ENCODE results near the gene SLC4A2.

SLC4A2 gene

DNA sequence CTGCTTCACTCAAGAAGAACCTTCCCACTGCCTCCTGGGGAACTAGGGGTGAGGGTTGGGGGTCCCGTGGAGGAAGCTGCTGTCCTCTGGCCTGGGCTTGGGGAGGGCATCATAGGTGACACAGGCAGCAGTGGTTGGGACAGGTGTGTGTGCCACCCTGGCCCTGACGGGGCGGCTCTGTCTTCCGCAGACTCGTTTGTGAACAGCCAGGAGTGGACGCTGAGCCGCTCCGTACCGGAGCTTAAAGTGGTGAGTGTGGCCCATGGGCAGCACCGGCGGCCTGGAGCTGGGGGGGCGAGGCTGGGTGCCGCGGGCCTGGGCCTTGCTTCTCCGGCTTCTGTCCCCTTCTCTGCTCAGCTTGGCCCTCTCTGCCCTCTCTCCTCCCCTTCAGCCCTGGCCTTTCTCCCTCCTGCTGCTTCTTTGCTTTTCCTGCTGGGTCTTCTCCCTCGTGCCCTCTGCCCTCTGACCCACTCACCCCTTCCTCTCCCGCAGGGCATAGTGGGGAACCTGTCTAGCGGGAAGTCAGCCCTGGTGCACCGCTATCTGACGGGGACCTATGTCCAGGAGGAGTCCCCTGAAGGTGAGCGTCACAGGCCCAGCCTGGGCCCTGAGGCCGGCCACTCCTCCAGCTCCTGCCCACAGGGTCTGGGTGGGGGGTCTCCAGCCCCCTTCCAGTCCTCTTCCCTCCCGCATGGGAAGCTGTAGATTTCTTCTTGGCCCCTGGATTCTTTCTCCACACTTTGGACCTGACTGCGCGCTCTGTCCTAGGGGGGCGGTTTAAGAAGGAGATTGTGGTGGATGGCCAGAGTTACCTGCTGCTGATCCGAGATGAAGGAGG, 57.4 kb downstream of the SLC4A2 start:
- no peak for DNase-seq (ENCODE audit: low spot score)

DNA sequence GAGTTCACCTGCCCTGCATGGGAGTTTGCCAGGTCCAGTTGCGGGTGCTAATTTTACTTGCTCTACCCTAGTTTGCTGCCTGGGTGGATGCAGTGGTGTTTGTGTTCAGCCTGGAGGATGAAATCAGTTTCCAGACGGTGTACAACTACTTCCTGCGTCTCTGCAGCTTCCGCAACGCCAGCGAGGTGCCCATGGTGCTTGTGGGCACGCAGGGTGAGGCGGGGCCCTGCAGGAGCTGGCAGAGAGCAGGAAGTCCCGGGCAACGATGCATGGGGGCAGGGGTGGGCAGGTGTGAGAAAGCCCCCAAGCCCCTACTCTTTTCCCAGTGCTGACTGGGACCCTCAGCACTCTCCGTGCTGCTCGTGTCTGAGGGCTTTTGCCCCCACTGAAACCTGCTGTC, 58.2 kb downstream of the SLC4A2 start:
- peak; percentile 53 for DNase-seq (ENCODE audit: low spot score)

GRCh38 chr7:151118108-151119054, 59.0 kb downstream of the SLC4A2 start:
- no peak for DNase-seq (ENCODE audit: low spot score)

- DNase-seq (ENCODE audit: low spot score) = no peak
These were observed 59.6 kb downstream of the SLC4A2 start for GRCh38 chr7:151119055-151119415.

DNA sequence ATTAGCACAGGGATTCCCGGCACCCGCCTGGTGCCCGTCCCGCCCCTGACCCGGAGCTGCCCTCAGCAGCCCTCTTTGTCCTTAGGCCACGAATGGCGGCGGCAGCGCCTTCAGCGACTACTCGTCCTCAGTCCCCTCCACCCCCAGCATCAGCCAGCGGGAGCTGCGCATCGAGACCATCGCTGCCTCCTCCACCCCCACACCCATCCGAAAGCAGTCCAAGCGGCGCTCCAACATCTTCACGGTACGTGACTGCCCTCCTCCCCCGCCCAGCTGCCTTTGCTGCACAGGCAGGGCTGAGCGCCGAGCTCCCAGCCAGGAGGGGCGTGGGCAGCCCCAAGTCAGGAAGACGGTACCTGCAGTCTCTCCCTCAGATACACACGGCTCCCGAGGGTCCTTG, 60.5 kb downstream of the SLC4A2 start:
- no peak for DNase-seq (ENCODE audit: low spot score)

GRCh38 chr7:151120896-151121295, 61.5 kb downstream of the SLC4A2 start:
- DNase-seq (ENCODE audit: low spot score) = no peak

- DNase-seq (ENCODE audit: low spot score) = no peak
These were observed 62.2 kb downstream of the SLC4A2 start for GRCh38 chr7:151121380-151122170.

DNA sequence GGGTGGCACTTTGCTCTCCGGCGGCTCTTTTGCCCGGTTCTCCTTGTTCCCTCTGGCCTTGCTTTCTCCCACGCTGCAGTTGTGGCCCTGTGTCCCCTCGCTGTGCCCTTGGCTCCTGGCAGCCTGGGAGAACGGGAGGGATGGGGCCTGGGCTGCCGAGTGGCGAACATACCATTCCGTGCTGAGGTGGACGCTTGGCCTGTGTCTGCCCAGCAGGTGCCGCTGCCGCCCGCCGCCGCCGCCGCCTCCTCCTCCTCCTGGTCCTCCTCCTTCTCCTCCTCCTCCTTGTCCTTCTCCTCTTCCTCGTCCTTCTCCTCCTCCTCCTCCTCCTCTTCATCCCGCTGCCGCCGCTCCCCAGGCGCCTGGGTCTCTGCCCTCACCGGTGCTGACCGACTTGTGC, 62.9 kb downstream of the SLC4A2 start:
- no peak for DNase-seq (ENCODE audit: low spot score)

GRCh38 chr7:151122796-151123157, 63.4 kb downstream of the SLC4A2 start:
- DNase-seq (ENCODE audit: low spot score) = no peak

DNA sequence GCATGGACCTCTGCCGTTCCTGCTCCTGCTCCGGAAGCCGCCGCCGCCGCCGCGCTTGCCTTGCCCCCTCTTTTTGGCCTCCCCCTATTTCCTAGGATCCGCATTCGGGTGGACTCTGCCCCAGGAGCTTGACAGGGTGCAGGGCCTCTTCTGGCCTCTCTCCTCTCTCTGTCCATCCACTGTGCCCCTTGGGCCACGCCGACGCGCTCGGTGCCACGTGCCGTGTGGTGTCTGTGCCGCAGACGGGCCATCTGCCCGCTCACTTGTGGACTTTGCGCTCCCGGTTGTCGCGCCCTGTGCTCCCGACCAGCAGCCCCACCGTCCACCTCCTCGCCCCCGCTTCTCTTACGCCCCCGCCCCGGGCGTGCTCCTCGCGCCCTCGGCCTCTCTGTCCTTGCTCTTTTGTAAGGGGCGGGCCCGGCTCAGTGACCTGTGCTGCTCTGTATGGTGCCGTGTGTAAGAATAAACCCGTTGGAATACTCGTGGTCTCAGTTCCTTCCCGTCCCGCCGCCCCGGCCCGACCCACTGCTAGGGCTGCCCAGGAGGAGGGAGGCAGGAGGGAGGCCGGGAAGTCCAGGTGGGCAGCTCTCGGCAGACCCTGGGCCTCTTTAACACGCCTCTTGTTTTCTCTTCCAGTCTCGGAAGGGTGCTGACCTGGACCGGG, 63.9 kb downstream of the SLC4A2 start:
- DNase-seq (ENCODE audit: low spot score) = no peak

DNA sequence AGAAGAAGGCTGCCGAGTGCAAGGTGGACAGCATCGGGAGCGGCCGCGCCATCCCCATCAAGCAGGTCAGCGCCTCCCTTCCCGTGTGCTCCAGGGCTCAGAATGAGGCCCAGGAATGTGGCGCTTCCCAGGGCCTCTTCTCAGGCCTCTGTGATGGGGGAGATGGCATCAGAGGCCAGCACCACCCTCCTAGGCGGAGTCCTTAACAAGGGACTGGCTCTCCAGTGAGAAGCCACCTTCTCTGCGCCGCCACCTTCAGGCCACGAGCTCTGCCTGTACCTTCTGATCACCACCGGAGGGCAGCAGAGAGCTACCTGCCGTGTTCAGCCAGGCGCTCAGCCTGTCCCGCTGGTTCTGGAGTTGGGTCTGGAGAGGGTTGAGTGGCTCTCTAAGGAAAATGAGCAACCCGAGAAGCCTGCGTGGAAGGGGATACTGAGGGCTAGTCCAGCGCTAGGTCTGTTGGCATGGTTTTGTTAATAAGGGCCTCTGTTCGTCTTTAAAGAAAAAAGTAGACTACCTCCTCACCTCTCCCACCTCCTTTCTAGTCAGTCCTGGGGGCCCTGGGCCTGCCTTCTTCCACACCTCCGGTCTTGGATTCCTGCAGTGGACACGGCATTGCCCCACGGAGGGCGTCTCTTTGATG, 64.6 kb downstream of the SLC4A2 start:
- DNase-seq (ENCODE audit: low spot score) = peak; percentile 79

GRCh38 chr7:151124481-151124880, 65.1 kb downstream of the SLC4A2 start:
- no peak for DNase-seq (ENCODE audit: low spot score)

DNA sequence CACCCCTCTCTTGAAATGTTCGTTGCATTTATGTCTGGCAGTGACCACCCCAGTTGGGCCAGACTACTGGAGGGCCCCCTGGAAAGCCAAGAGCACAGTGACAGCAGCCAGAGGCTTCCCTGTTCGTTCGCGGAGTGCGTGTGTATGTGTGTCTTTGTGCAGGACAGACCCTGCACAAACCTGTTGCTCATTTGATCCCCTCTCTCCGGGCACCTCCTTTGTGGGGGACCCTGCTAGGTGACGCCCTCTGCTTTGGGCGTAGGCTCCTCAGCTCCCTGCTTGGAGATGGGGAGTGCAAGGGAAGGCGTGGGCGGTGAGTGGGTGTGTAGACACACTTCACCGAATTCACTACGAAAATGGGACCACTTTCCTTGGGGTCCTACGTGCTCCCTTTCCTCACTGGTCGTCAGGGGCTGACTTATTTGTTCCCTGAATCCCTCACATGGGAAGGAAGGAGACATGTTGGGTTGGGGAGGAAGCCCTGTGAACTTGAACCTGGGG, 65.6 kb downstream of the SLC4A2 start:
- DNase-seq (ENCODE audit: low spot score) = no peak

- no peak for DNase-seq (ENCODE audit: low spot score)
These were observed 66.1 kb downstream of the SLC4A2 start for GRCh38 chr7:151125470-151125845.

GRCh38 chr7:151125846-151126481, 66.6 kb downstream of the SLC4A2 start:
- DNase-seq (ENCODE audit: low spot score) = no peak

Data from CD4-positive, alpha-beta T cell treated with Interleukin-6 at 100 ng/mL for 8 hours (primary cell).